Large intestine (tissue), 3 donors: Measurements from ENCODE around the gene LRRC19. TPM values are rescaled to one million over a fixed set of nuclear protein-coding genes. Genes with fewer than 3 reads are reported as not detected.

Experiments
- DNase-seq, 2 donors: peaks; one replicate each; pipeline versions ENCODE4 v3.0.0 to v3.0.0-alpha.2; 2013
- H3K27ac ChIP-seq: one replicate; pipeline ENCODE4 v1.5.1; 2013; ENCODE audit warnings: low read length
- H3K27me3 ChIP-seq: 2 replicates; pipeline ENCODE4 v1.6.1; 2013; ENCODE audit warnings: low read length; ENCODE audit not compliant: control insufficient read depth, insufficient read depth
- H3K36me3 ChIP-seq: 2 replicates; pipeline ENCODE4 v1.6.1; 2013; ENCODE audit warnings: low read length; ENCODE audit not compliant: control insufficient read depth, insufficient read depth
- H3K4me1 ChIP-seq: one replicate; pipeline ENCODE4 v1.6.1; 2013; ENCODE audit warnings: low read length; ENCODE audit not compliant: control insufficient read depth, insufficient read depth
- H3K4me3 ChIP-seq: one replicate; pipeline ENCODE4 v1.5.1; 2013; ENCODE audit warnings: low read length
- H3K9me3 ChIP-seq: one replicate; pipeline ENCODE4 v1.6.1; 2013; ENCODE audit warnings: mild to moderate bottlenecking, low read depth, low read length, moderate library complexity; ENCODE audit not compliant: control insufficient read depth
- WGBS: methylation state at CpG from one replicate; pipeline ENCODE4 v1.1.5; 2013; ENCODE audit warnings: low lambda C conversion rate; ENCODE audit not compliant: insufficient coverage; 5-methylcytosine and 5-hydroxymethylcytosine counted together
- polyA plus RNA-seq: library from polyadenylated mRNA; unstranded; fragments of 120-200 nt; gene quantifications from one replicate; pipeline ENCODE4 v1.2.1, GENCODE V29; 2013

The LRRC19 gene
- polyA plus RNA-seq, 1 donor: 83.7 TPM

DNA sequence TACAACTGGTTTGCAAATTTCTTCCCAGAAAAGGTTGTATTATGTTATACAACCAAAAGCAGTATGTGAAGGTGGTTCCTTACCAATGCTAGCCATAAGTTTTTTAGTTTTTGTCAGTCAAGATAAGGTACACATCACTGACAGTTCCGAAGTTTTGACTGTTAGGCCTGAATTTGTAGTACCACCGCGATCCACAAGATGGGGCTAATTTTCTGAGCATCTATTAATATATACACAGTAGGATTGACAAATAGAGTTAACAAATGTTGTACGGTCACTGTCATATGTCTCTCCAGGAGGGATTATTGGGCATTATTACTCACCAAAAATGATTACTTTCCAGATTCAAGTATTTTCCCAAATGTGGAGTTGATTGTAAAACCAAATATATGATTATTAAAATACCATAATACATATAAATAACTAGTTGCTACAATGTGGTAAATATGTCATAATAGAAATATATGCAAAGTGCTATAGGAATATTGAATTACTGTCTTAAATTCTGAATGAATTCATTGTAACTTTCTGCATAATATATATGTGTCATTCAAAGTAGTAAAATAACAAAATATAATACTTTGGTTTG lies 28.4 kb upstream of the LRRC19 start:
- DNase-seq: peak; percentile 15 to 38
- Histone ChIP-seq H3K27me3 (no peaks in the 10 kb centered on the region), H3K36me3 (peaks cover 5% of the 10 kb centered on the region), H3K4me3 (no peak overlapping the region), H3K27ac (no peak overlapping the region), H3K9me3 (no peaks in the 10 kb centered on the region), H3K4me1 (no peaks in the 10 kb centered on the region)
- WGBS: no CpG with 5 or more reads among the region's 4 CpGs

DNA sequence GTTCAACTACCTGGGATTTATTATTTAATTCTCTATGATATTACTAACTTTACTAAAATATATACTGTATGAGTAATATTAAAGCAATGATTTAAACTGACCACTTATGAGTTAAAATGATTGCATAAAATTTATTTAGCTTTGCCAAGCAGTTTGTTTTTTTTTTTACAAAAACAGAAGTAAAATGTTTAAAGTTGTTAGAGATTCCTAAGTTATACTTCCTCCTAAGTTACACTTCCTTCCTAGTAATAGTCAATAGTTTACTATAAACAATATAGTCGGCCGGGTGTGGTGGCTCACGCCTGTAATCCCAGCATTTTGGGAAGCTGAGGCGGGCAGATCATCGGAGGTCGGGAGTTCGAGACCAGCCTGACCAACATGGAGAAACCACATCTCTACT lies 23.7 kb upstream of the LRRC19 start:
- DNase-seq: no peak
- no peak overlapping the region for H3K27ac ChIP-seq
- no peaks in the 10 kb centered on the region for H3K27me3 ChIP-seq
- H3K9me3 ChIP-seq: no peaks in the 10 kb centered on the region
- no peak overlapping the region for H3K4me3 ChIP-seq
- peaks cover 4% of the 10 kb centered on the region for H3K36me3 ChIP-seq
- H3K4me1 ChIP-seq: no peaks in the 10 kb centered on the region
- WGBS: no CpG with 5 or more reads among the region's 7 CpGs

GRCh38 chr9:27022920-27023319 lies 17.4 kb upstream of the LRRC19 start:
- no peaks in the 10 kb centered on the region for H3K27me3 ChIP-seq
- H3K27ac ChIP-seq: no peak overlapping the region
- WGBS: no CpG with 5 or more reads among the region's 5 CpGs
- no peaks in the 10 kb centered on the region for H3K4me1 ChIP-seq
- peaks cover 28% of the 10 kb centered on the region for H3K36me3 ChIP-seq
- DNase-seq: no peak
- H3K9me3 ChIP-seq: no peaks in the 10 kb centered on the region
- no peak overlapping the region for H3K4me3 ChIP-seq

- H3K27ac ChIP-seq: no peak overlapping the region
- H3K36me3 ChIP-seq: peaks cover 43% of the 10 kb centered on the region
- no peaks in the 10 kb centered on the region for H3K4me1 ChIP-seq
- no peak overlapping the region for H3K4me3 ChIP-seq
- no peak for DNase-seq
- H3K27me3 ChIP-seq: no peaks in the 10 kb centered on the region
- H3K9me3 ChIP-seq: no peaks in the 10 kb centered on the region
These were observed 14.1 kb upstream of the LRRC19 start for GRCh38 chr9:27019589-27019988.

GRCh38 chr9:27003426-27004077 lies 1.9 kb downstream of the LRRC19 start:
- H3K27me3 ChIP-seq: no peaks in the 10 kb centered on the region
- DNase-seq: peak; percentile 62 to 88
- H3K4me3 ChIP-seq: peak overlapping the region; percentile 54
- peaks cover 21% of the 10 kb centered on the region for H3K4me1 ChIP-seq
- H3K36me3 ChIP-seq: peaks cover 2% of the 10 kb centered on the region
- no peaks in the 10 kb centered on the region for H3K9me3 ChIP-seq
- peak overlapping the region; percentile 99 for H3K27ac ChIP-seq
- WGBS: 41% methylated on average over 2 of the region's 3 CpGs

DNA sequence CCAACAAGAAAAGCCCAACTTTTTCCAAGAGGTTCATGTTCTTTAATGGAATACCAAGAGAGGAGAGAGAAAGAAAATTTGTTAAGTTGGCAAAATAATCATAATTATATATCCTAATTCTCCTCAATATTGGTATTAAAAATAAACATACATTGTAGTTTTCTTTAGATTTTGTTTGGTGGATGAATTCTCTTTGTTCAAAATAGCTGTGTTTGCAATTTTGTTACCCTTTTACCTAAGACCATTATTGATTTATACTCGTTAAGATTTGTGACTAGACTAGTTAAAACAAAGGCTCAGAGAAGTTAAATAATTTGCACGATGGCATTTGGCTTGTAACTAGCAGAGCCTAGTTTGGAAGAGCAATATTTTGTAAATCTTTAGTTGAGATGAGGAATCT lies 9.7 kb downstream of the LRRC19 start:
- 73% methylated on average over 2 of the region's 2 CpGs for WGBS

DNA sequence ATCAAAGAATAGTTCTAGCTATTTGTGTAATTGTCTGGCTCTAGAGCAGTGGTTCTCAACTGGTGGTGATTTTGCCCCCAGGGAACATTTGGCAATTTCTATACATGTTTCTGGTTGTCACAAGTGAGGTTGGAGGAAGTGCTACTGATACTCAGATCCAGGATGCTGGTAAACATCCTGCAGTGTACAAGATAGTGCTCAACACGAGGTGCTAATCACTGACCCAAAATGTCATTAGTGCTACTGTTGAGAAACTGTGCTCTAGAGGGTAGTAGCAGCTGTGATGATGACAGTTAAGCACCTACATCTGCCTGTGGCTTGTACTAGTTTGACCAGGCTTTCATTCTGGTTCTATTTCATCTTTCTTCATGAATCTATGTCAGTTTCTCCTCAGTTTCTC lies 22.1 kb downstream of the LRRC19 start:
- Histone ChIP-seq H3K27me3 (no peaks in the 10 kb centered on the region), H3K4me3 (no peak overlapping the region), H3K4me1 (no peaks in the 10 kb centered on the region), H3K27ac (no peak overlapping the region), H3K9me3 (no peaks in the 10 kb centered on the region), H3K36me3 (peaks cover 19% of the 10 kb centered on the region)
- no CpG with 5 or more reads among the region's 1 CpG for WGBS
- DNase-seq: no peak

More for the DNA sequence above, 9.7 kb downstream of the LRRC19 start:
- Histone ChIP-seq H3K4me3 (no peak overlapping the region), H3K36me3 (peaks cover 19% of the 10 kb centered on the region), H3K27me3 (no peaks in the 10 kb centered on the region), H3K9me3 (no peaks in the 10 kb centered on the region), H3K4me1 (no peaks in the 10 kb centered on the region), H3K27ac (no peak overlapping the region)
- no peak for DNase-seq

GRCh38 chr9:26975728-26976707 lies 29.5 kb downstream of the LRRC19 start:
- 86% methylated on average over 1 of the region's 18 CpGs for WGBS
- Histone ChIP-seq H3K4me3 (no peak overlapping the region), H3K27me3 (no peaks in the 10 kb centered on the region), H3K9me3 (no peaks in the 10 kb centered on the region), H3K36me3 (peaks cover 7% of the 10 kb centered on the region), H3K27ac (no peak overlapping the region), H3K4me1 (no peaks in the 10 kb centered on the region)
- peak; percentile 13 to 16 for DNase-seq

DNA sequence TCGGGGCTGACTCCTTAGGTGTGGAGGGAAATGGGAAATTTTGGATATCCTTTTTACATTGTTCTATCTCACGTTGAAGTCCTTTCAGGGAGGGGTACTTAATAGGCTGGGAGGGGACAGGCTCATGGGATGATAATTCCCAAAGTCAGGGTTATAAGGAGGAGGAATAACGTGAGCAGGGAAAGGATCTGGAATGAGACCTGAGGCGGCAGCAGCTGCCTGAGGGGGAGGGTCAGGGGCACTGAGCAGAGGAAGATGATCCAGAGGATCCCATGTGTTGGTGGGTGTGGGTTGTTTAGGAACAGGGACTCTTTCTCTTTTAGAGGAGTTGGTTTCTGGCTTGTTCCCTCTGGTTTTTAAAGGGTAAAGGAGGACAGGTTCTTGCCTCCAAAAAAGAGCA lies 30.5 kb downstream of the LRRC19 start:
- Histone ChIP-seq H3K4me3 (no peak overlapping the region), H3K9me3 (no peaks in the 10 kb centered on the region), H3K27me3 (no peaks in the 10 kb centered on the region), H3K27ac (no peak overlapping the region), H3K4me1 (no peaks in the 10 kb centered on the region), H3K36me3 (peaks cover 4% of the 10 kb centered on the region)
- WGBS: 100% methylated on average over 1 of the region's 4 CpGs
- DNase-seq: no peak

DNA sequence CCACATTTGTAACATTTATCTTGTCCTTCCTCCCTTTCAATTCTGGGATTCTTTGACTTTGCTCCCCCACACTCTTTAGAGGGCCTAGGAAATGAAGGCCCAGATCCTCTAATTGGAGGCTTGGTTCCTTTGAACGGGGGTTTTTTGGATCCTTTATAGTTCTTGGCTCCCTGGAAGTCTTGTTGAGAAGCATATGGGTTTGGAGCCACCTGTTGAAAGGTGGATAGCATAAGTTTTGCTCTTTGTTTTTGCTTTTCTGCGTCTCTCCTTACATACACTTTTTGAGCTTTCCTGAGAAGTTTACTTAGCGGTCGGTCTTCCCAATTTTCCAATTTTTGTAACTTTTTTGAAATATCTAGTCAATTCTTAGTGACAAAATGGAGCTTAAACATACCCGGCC lies 31.5 kb downstream of the LRRC19 start:
- Histone ChIP-seq H3K27ac (no peak overlapping the region), H3K9me3 (no peaks in the 10 kb centered on the region), H3K36me3 (peaks cover 4% of the 10 kb centered on the region), H3K4me1 (no peaks in the 10 kb centered on the region), H3K27me3 (no peaks in the 10 kb centered on the region), H3K4me3 (no peak overlapping the region)
- 98% methylated on average over 4 of the region's 5 CpGs for WGBS
- DNase-seq: no peak
